Coronary artery (tissue), 2 donors: ENCODE data around the gene KCNMA1.
A peak's percentile ranks its signal among the peaks of the same experiment; 100 is the strongest.

ENCODE experiments used
- DNase-seq: peaks from one replicate; pipeline ENCODE4 v3.0.0-alpha.2; 2017; ENCODE audit warnings: low spot score
- H3K27ac ChIP-seq, 2 donors: fragments of 200-600 bp; sonication (generic); one replicate each; pipeline ENCODE4 v1.5.1; 2016 to 2019
- H3K4me3 ChIP-seq: fragments of 200-600 bp; sonication (generic); 2 replicates; pipeline ENCODE4 v1.5.1; 2016; ENCODE audit warnings: mild to moderate bottlenecking, moderate library complexity
- TF ChIP-seq, protein P1 (sequence below): fragments of 200-600 bp; sonication (generic); IDR thresholded peaks from one replicate; pipeline ENCODE4 v1.5.1; 2019; ENCODE audit warnings: antibody characterized with exemption

Gene KCNMA1

DNA sequence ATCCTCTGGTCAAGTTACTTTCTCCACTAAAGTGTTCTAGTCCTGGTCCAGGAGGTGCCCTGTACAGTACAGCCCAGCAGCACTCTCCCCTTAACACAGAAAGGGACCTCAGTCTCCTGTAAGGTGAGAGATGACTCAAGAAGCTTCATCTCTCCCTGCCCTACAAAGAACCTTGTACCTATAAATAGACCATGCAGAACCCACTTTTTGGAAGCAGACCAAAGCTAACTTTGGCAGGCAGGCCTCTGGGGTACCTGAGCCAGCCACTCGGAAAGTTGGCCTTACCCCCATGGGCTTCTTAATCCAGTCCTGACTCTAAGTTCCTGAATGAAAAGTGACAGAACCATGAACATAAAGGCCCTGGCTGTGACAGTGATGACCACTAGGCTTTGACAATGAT is 454.8 kb downstream of the KCNMA1 start:
- TF ChIP-seq, protein P1, sequence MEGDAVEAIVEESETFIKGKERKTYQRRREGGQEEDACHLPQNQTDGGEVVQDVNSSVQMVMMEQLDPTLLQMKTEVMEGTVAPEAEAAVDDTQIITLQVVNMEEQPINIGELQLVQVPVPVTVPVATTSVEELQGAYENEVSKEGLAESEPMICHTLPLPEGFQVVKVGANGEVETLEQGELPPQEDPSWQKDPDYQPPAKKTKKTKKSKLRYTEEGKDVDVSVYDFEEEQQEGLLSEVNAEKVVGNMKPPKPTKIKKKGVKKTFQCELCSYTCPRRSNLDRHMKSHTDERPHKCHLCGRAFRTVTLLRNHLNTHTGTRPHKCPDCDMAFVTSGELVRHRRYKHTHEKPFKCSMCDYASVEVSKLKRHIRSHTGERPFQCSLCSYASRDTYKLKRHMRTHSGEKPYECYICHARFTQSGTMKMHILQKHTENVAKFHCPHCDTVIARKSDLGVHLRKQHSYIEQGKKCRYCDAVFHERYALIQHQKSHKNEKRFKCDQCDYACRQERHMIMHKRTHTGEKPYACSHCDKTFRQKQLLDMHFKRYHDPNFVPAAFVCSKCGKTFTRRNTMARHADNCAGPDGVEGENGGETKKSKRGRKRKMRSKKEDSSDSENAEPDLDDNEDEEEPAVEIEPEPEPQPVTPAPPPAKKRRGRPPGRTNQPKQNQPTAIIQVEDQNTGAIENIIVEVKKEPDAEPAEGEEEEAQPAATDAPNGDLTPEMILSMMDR, result no peak
- H3K27ac ChIP-seq, result no peak overlapping the region
- DNase-seq, result no peak
- H3K4me3 ChIP-seq, result no peak overlapping the region

DNA sequence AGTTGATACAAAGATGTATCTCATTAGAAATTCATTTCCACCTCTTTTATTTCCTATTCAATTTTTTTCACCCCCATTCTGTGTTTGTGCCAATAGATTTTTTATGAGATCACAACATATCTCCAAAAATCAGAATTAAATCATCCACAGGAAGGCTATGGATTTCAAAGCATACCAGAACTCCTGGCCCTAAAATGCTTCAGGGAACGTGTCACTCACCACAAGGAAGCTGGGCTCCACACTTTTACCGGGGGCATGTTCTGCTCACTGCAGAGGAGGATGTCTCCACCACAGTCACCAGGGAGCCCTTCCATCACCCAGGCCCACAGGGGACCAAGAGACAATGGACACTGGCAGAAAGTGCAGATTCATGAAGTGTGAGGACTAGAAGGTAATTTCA is 456.8 kb downstream of the KCNMA1 start:
- Histone ChIP-seq H3K4me3 (no peak overlapping the region), H3K27ac (no peak overlapping the region)
- TF ChIP-seq, protein P1, result no peak
- no peak for DNase-seq

DNA sequence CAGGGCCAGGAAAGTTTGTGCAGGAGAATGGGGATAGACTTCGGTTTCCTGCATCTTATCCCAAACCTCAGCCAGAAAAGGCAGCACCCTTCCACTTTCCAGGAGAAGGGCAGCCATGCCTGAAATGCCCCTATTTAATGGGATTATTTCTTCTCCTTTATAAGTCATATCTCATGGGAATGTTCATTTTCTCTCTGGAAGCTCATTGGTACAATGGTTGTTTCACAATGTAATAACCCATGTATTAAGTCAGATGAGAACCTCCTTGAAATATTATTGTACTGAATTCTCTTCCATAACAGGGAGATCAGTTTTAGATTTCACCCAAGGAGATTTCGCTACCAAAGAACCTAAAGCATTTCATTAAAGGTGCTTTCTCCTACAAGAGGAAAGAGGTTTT is 457.5 kb downstream of the KCNMA1 start:
- no peak overlapping the region for H3K4me3 ChIP-seq
- TF ChIP-seq, protein P1, result no peak

DNA sequence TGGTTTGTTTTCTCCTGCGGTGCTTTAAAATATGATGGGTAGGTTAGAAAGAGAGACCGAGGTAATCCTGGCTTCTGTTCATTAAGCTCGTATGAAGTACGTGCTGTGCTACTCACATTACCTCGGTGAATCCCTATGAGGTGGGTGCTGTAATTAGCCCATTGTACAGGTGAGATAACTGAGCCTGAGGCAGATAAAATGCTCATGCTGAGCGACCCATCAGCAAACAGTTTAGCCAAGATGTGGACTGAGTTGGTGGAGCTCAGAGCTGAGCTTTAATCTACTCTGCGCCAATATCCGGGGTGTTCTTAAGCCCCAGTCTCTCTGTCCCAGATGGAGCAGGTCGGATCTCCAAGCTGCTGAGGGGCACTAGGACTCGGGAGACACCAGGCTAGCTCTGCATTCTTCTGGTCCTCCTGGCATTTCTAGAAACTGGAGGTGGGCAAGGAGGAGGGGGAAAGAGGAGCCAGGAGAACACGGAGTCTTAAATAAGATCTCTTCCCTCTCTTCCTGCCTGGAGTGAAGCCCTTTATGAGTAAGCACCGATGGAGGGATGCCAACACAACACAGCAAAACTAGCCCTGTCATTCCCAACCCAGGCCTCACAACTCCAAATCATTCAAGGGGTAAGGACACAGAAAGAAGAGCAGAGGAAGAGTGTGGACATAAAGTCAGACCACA is 458.5 kb downstream of the KCNMA1 start:
- no peak for DNase-seq
- TF ChIP-seq, protein P1, result no peak
- H3K27ac ChIP-seq, result peak overlapping the region; percentile 44 to 70
- H3K4me3 ChIP-seq, result peak overlapping the region; percentile 7

More for the DNA sequence above, 457.5 kb downstream of the KCNMA1 start:
- no peak for DNase-seq
- H3K27ac ChIP-seq, result peak overlapping the region in 1 of 2 donors; percentile 70

DNA sequence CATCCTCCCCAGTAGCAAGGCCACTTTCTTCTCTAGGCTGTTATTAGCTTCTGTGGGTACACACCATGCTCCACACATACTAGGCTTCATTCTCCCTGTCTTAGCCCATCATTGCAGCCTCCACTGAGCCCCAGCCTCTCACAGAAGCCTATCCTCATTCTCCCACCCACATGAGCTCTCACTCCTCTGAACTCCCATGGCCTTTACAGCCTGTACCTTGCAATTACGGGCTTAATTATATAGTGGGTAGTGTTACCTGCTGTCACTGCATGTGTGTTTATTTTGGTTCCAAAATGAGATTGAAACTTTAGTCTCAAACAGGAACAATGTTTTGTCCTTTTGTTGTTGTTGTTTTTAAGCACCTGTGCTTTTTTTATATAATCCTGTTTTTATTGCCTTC is 460.0 kb downstream of the KCNMA1 start:
- no peak for DNase-seq
- H3K27ac ChIP-seq, result no peak overlapping the region
- no peak overlapping the region for H3K4me3 ChIP-seq
- TF ChIP-seq, protein P1, result no peak

DNA sequence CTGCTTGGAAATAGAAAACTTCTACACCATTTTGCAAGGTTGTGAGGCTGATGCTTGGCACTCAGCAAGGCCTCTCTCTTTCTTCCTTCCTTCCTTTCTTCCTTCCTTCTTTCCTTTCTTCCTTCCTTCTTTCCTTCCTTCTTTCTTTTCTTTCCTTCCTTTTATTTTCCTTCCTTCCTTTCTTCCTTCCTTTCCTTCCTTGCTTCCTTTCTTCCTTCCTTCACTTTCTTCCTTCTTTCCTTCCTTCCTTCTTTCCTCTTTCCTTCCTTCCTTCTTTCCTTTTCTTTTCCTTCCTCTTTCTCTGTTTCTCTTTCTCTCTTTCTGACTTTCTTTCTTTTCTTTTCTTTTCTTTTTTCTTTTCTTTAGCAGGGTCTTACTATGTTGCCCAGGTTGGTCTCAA is 460.4 kb downstream of the KCNMA1 start:
- TF ChIP-seq, protein P1, result no peak

DNA sequence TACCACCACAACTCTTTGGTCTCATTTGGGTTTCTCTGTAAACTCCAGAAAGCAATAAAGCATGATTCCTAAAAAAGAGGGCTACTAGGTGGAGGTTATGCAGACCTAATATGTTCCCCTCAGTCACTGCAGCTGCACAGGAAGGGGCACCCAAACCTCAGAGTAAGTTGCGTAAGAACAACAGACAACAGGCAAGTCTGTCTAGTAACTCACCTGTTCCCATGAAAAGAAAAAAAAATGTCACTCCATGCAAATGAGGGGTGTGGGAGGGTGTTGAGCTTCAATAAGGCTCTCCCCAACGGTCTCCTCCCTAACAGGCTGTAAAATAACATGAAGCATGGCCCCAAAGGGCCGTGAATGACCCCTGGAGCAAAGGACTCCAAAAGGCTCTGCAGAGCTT is 461.4 kb downstream of the KCNMA1 start:
- TF ChIP-seq, protein P1, result no peak
- no peak for DNase-seq
- no peak overlapping the region for H3K27ac ChIP-seq
- H3K4me3 ChIP-seq, result no peak overlapping the region

More for the DNA sequence above, 460.4 kb downstream of the KCNMA1 start:
- H3K4me3 ChIP-seq, result no peak overlapping the region
- H3K27ac ChIP-seq, result no peak overlapping the region
- DNase-seq, result no peak
